Measurements from ENCODE around the gene OR4D6.
"Not testable (repeated sequence)": the region's sequence is repeated elsewhere in the genome, so short reads cannot be mapped to it uniquely, and the experiment has no call there.

Gene OR4D6

GRCh38 chr11:59456661-59457060 lies at the start of gene OR4D6:
Gene OR4D6 (plus strand): TSS chr11:59456961. CDS start chr11:59456961, 0 bp downstream.
- no peak for DNase-seq

GRCh38 chr11:59413646-59414045 lies 43.1 kb upstream of the OR4D6 start:
- no peak for DNase-seq

GRCh38 chr11:59415111-59415510 lies 41.6 kb upstream of the OR4D6 start:
- DNase-seq: no peak

- no peak for DNase-seq
Observed at GRCh38 chr11:59416613-59417012, 40.1 kb upstream of the OR4D6 start.

DNA sequence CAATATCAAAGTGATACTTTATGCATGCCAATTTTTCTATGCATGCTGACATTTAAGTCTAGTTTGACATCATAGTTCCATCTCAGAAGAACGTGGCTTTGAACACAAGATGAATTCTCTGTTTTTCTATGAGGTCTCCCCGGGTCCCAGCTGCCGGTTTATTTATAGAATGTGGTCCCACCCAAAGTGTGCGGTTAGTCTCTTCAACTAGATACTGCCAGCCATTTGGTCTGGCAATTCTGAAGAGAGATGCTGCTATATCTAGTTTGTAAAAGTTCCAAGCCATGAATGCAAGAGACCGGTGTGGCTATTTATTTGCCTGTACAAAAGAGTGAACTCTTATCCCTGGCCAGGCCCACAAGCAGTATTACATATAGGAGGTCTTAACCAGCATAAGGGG lies 39.7 kb upstream of the OR4D6 start:
- DNase-seq: no peak

DNA sequence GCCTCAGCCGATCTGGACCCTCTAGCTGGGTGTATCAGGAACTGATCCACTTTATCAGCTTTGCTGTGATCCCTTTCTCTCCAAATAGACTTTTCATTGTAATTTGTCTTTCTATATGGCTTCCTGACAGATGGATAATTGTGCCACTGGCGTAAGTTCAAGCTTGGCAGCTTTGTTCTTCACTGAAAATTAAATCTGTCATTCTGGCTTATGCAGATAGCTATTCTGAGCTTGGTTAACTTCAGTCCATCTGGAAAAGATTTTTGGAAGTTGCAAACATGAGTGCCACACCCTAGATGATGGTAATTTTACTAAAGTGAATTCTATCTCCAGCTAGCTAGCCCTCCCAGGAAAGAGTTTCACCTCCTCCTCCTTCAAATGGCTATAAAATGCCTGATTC lies 38.6 kb upstream of the OR4D6 start:
- no peak for DNase-seq

DNA sequence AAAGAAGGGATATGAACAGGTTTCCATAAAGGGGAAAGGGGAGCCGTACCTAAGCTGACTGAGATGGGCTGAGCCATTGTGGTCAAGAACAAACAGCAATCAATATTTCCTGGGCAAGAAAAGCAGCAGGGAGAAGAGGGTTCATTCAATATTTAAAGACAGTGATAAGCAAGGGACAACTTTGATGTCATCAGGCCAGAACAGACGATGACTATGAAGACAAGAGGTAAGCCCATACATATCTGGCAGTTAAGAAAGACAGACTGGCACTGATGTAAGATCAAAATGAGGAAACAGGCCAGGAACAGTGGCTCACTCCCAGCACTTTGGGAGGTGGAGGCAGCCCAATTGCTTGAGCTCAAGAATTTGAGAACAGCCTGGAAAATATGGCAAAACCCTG lies 32.9 kb upstream of the OR4D6 start:
- DNase-seq: no peak

DNA sequence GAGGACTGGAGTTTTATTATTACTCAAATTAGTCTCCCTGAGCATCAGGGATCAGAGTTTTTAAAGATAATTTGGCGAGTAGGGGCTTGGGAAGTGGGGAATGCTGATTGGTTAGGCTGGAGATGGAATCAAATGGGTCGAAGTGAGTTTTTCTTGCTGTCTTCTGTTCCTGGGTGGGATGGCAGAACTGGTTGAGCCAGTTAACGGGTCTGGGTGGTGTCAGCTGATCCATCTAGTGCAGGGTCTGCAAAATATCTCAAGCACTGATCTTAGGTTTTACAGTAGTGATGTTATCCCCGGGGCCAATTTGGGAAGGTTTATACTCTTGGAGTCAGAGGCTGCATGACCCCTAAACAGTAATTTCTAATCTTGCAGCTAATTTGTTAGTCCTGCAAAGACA lies 31.6 kb upstream of the OR4D6 start:
- DNase-seq: no peak

DNA sequence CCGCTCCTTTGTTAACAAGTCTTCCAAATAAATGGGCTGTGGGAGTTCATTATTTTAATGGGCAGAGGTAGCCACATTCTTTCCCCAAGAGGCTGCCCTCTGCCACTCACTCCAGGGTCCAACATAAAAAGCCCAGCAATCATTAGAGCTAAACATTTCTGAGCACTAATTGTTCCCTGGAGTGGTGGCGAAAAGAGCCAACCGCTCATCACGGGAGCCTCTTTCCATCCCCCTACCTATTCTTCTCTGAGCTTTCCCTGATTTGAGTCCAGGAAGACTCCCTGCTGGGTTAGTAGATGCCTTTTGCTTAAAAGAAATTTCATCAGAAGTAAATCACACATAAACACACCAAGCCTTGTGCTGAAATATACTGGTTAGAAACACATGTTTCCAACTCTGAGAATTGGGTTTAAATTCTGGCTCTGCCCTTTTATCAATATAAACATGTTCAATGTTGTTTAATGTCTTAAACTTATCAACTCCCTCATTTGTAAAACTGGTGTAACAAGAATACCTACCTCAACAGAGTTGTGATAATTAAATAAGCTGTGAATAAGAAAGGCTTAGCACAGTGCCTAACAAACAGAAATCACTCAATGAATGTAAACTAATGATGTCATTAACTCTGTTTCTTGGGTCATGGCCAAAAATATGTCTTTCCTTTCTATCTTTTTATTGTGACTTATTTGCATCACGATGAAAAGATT lies 30.2 kb upstream of the OR4D6 start, which contains the start of gene OR5A2:
Gene OR5A2 (minus strand): TSS at position 53 of the 707 bp plus-strand sequence. CDS start 3,460 bp downstream, outside the sequence.
- DNase-seq: no peak

DNA sequence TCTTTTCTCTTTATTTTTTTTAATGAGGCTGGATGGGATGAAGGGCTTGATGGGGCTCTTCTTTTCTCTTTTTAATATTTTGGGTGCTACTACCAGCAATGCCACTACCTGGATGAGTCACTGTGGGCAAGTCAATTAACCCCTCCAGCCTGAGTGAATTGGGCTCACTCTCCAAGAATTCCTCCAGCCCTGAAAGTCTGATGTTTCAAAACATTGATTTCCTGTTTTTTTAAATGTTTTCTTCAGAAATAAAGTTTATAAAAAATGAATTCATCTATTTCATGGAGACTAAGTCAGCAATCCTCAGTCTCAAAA lies 29.7 kb upstream of the OR4D6 start:
- no peak for DNase-seq

DNA sequence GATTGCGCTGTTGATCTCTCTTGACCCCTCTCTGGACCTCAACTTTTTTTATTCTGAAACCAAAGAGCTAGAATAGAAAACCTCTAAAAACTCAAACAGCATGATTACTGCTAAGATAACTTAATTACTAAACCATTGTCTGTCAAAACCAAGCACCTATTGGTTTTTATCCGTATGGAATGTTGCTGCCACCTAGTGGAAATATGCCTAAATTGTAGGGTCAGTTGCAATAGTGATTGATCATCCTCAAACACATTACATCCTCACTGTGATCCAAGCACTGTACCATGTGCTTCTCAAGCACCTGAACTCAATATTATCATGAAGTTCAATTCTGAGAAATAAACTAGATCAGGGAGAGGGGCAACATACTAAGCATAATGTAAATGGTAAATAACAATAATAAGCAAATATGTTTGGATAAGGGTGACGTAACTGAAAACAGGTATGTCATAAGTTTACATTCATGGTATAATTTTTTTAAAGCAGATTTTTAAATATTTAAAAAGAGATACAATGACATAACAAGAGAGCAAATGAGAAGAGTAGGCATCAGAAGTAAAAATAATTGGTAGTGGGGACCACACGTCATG lies 26.7 kb upstream of the OR4D6 start:
- DNase-seq: no peak

GRCh38 chr11:59436169-59436568 lies 20.6 kb upstream of the OR4D6 start, which contains the start of gene OR5A1:
Gene OR5A1 (plus strand): TSS chr11:59436469. CDS start chr11:59443169, 6,700 bp downstream.
- DNase-seq: no peak

DNA sequence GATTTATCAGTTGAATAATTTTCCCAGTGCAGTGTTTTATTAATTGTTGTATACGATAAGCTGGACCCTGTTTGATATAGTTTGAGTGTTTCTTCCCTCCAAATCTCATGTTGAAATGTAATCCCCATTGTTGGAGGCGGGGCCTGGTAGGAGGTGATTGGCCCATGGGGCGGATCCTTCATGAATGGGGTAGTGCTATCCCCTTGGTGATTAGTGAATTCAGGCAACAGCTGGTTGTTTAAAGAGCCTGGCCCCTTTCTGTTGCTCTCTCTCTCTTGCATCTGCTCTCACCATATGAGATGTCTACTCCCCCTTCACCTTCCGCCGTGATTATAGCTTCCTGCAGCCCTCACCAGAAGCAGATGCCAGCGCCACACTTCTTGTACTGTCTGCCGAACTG lies 19.0 kb upstream of the OR4D6 start:
- DNase-seq: no peak

- not testable (repeated sequence) for DNase-seq
Observed at GRCh38 chr11:59445624-59446023, 11.1 kb upstream of the OR4D6 start.

DNA sequence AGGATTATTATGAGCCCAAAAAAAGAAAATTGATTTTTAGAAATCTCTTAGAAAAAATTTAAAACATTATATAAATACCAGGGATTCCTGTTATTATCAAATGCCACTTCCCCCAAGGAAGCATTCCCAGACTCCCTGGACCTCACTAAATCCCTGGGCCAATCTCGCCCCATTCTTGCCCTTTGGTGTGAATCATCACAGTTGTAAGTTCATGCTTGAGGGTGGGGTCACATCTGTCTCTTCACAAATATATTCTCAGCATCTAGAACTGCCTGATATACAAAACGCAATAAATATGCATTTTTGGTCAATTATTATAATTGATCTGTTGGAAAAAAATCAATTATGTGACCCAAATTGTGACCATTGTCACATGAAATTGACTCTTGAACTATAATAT lies 8.3 kb upstream of the OR4D6 start:
- DNase-seq: no peak

GRCh38 chr11:59459916-59460315 lies 3.2 kb downstream of the OR4D6 start:
- DNase-seq: no peak

GRCh38 chr11:59463190-59463641 lies 6.5 kb downstream of the OR4D6 start:
- DNase-seq: no peak

DNA sequence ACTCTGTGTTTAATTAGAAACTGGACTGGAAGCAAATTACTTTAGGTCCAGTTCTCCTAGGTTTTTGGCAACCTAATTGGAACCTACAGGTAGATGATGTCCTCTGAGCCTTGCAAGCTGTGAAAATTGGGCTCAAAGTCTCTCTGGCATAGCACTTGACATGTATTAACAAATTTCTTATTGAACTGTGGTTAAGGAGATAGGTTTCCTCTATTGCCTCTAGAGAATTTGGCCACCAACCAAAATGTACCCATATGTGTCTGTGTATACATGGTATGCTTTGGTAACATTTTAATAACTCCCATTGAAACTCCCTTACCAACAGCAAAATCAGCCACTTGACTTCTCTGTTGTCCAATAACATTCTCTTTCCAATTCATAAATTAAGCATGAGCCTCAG lies 16.3 kb downstream of the OR4D6 start, which contains the start of gene OR4D10:
Gene OR4D10 (plus strand): TSS at position 301 of the 400 bp plus-strand sequence. CDS start 4,115 bp downstream, outside the sequence.
- no peak for DNase-seq

DNA sequence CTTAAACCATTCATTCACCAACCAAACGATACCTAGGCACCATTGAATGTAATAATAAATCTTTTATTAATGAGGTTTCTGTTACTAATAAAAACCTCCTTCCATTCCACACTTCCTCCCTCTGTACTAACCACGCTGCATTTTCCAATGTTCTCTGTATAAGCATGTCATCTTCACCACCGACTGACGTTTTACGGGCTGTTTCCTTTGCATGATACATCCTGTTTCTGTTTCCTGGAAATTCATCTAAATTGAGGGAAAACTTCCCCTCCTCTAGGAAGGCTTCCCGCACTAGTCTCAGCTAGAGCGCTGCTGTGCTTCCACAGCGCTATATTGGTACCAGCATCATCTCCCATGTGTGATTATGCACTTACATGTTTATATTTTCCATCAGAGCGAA lies 18.4 kb downstream of the OR4D6 start:
- DNase-seq: no peak

DNA sequence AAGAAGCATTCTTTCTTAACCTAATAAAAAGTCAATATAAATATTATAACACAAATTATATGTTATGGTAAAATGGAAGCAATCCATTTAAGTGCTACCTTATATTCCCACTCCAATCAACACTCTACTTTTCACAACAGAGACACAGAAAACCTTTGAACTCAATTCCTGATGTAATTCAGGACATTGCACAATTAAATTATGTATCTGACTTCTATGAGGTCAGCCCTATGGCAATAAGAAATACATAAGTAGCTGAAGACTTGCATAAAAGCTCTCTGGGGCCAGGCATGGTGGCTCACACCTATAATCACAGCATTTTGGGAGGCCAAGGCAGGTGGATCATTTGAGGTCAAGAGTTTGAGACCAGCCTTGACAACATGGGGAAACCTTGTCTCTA lies 23.1 kb downstream of the OR4D6 start:
- DNase-seq: no peak

GRCh38 chr11:59480359-59480758 lies 23.6 kb downstream of the OR4D6 start:
- DNase-seq: no peak

DNA sequence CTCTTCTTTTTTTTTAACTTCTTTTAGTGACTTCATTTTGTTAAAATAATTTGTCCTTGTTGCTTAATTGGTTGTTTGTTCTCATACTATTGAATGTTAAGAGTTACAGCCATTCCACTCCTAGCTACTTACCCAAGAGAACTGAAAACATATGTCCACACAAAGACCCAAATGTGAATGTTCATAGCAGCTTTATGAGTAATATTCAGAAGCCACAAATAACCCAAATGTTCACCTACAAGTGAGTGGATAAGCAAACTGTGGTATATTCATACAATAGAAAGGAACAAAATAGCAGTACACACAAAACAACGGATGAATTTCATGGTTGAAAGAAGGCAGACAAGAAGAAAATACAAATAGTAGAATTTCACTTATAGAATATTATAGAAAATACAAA lies 45.2 kb downstream of the OR4D6 start:
- DNase-seq: no peak

- no peak for DNase-seq
Observed at GRCh38 chr11:59503276-59503675, 46.5 kb downstream of the OR4D6 start, which contains the start of gene OR4D11. Gene OR4D11 (plus strand): TSS chr11:59503576. CDS start chr11:59503576, 0 bp downstream.
